HEK293 (cell line): ENCODE data around the gene SFN.
A peak's percentile ranks its signal among the peaks of the same experiment; 100 is the strongest.

Experiments used
- GFI1B ChIP-seq: fragments of 450-650 bp; formaldehyde crosslinking; IDR thresholded peaks from 2 replicates; pipeline ENCODE4 v1.5.1; 2016; ENCODE audit warnings: missing biosample characterization, missing genetic modification characterization
- GLI4 ChIP-seq: fragments of 450-650 bp; formaldehyde crosslinking; IDR thresholded peaks from 2 replicates; pipeline ENCODE4 v1.5.1; 2016; ENCODE audit warnings: missing biosample characterization, missing genetic modification characterization
- GLIS2 ChIP-seq: fragments of 450-650 bp; formaldehyde crosslinking; IDR thresholded peaks from 2 replicates; pipeline ENCODE4 v1.5.1; 2016; ENCODE audit warnings: missing biosample characterization, missing genetic modification characterization
- PATZ1 ChIP-seq: fragments of 450-650 bp; formaldehyde crosslinking; IDR thresholded peaks from 2 replicates; pipeline ENCODE4 v1.5.1; 2016; ENCODE audit warnings: missing biosample characterization, missing genetic modification characterization
- TCF7L2 ChIP-seq: IDR thresholded peaks from 2 replicates; pipeline ENCODE4 v1.6.1; 2011; ENCODE audit warnings: low read depth, mild to moderate bottlenecking, inconsistent platforms, low read length, moderate library complexity, borderline replicate concordance
- ZBTB8A ChIP-seq: fragments of 450-650 bp; formaldehyde crosslinking; IDR thresholded peaks from 2 replicates; pipeline ENCODE4 v1.5.1; 2016; ENCODE audit warnings: missing biosample characterization, missing genetic modification characterization
- ZFP37 ChIP-seq: fragments of 450-650 bp; formaldehyde crosslinking; IDR thresholded peaks from 2 replicates; pipeline ENCODE4 v1.5.1; 2016; ENCODE audit warnings: missing biosample characterization, missing genetic modification characterization
- ZNF114 ChIP-seq: fragments of 450-650 bp; formaldehyde crosslinking; IDR thresholded peaks from 2 replicates; pipeline ENCODE4 v1.5.0; 2017; ENCODE audit warnings: missing biosample characterization, missing genetic modification characterization
- ZNF133 ChIP-seq: fragments of 450-650 bp; formaldehyde crosslinking; IDR thresholded peaks from 2 replicates; pipeline ENCODE4 v1.5.1; 2016; ENCODE audit warnings: missing biosample characterization, missing genetic modification characterization
- ZNF16 ChIP-seq: fragments of 450-650 bp; formaldehyde crosslinking; IDR thresholded peaks from 2 replicates; pipeline ENCODE4 v1.5.1; 2016; ENCODE audit warnings: low read depth, missing biosample characterization, missing genetic modification characterization
- ZNF169 ChIP-seq: fragments of 450-650 bp; formaldehyde crosslinking; IDR thresholded peaks from 2 replicates; pipeline ENCODE4 v1.5.1; 2016; ENCODE audit warnings: missing biosample characterization, missing genetic modification characterization
- ZNF175 ChIP-seq: fragments of 450-650 bp; formaldehyde crosslinking; IDR thresholded peaks from 2 replicates; pipeline ENCODE4 v1.5.1; 2016; ENCODE audit warnings: missing biosample characterization, missing genetic modification characterization
- ZNF202 ChIP-seq: fragments of 450-650 bp; formaldehyde crosslinking; IDR thresholded peaks from 2 replicates; pipeline ENCODE4 v1.5.1; 2016; ENCODE audit warnings: missing biosample characterization, missing genetic modification characterization, borderline replicate concordance
- ZNF223 ChIP-seq: fragments of 450-650 bp; formaldehyde crosslinking; IDR thresholded peaks from 2 replicates; pipeline ENCODE4 v1.5.1; 2016; ENCODE audit warnings: missing biosample characterization, missing genetic modification characterization
- ZNF24 ChIP-seq: fragments of 450-650 bp; formaldehyde crosslinking; IDR thresholded peaks from 2 replicates; pipeline ENCODE4 v1.5.1; 2016; ENCODE audit warnings: missing biosample characterization, missing genetic modification characterization
- ZNF302 ChIP-seq: fragments of 450-650 bp; formaldehyde crosslinking; IDR thresholded peaks from 2 replicates; pipeline ENCODE4 v1.5.1; 2016; ENCODE audit warnings: missing biosample characterization, missing genetic modification characterization, low read depth
- ZNF354C ChIP-seq: fragments of 450-650 bp; formaldehyde crosslinking; IDR thresholded peaks from 2 replicates; pipeline ENCODE4 v1.5.1; 2016; ENCODE audit warnings: missing biosample characterization, missing genetic modification characterization, low read depth, borderline replicate concordance
- ZNF366 ChIP-seq: fragments of 450-650 bp; formaldehyde crosslinking; conservative IDR thresholded peaks from 2 replicates; pipeline ENCODE4 v1.5.1; 2016; ENCODE audit warnings: missing biosample characterization, missing genetic modification characterization
- ZNF416 ChIP-seq: fragments of 450-650 bp; formaldehyde crosslinking; IDR thresholded peaks from 2 replicates; pipeline ENCODE4 v1.5.1; 2016; ENCODE audit warnings: missing biosample characterization, missing genetic modification characterization
- ZNF473 ChIP-seq: fragments of 450-650 bp; formaldehyde crosslinking; IDR thresholded peaks from 2 replicates; pipeline ENCODE4 v1.5.1; 2017; ENCODE audit warnings: missing biosample characterization, missing genetic modification characterization
- ZNF626 ChIP-seq: fragments of 450-650 bp; sonication (Bioruptor Pico); formaldehyde crosslinking; IDR thresholded peaks from 2 replicates; pipeline ENCODE4 v1.5.1; 2018; ENCODE audit warnings: missing biosample characterization, missing genetic modification characterization, inconsistent platforms
- ZNF776 ChIP-seq: fragments of 450-650 bp; formaldehyde crosslinking; IDR thresholded peaks from 2 replicates; pipeline ENCODE4 v1.5.0; 2017; ENCODE audit warnings: missing biosample characterization, missing genetic modification characterization, borderline replicate concordance
- ZNF791 ChIP-seq: fragments of 450-650 bp; formaldehyde crosslinking; IDR thresholded peaks from 2 replicates; pipeline ENCODE4 v1.5.1; 2016; ENCODE audit warnings: missing biosample characterization, missing genetic modification characterization
- ZNF830 ChIP-seq: fragments of 450-650 bp; IDR thresholded peaks from 2 replicates; pipeline ENCODE4 v1.5.0; 2018; ENCODE audit warnings: missing biosample characterization, missing genetic modification characterization, low read depth, mild to moderate bottlenecking, moderate library complexity
- TF ChIP-seq, protein P1 (sequence below): fragments of 450-650 bp; formaldehyde crosslinking; IDR thresholded peaks from 2 replicates; pipeline ENCODE4 v1.5.1; 2017; ENCODE audit warnings: missing biosample characterization, missing genetic modification characterization
- TF ChIP-seq, protein P2 (sequence below): fragments of 450-650 bp; formaldehyde crosslinking; conservative IDR thresholded peaks from 2 replicates; pipeline ENCODE4 v1.5.1; 2016; ENCODE audit warnings: low read depth, missing biosample characterization, missing genetic modification characterization
- TF ChIP-seq, protein P3 (sequence below): sonication (generic); formaldehyde crosslinking; IDR thresholded peaks from 2 replicates; pipeline ENCODE4 v1.8.1; 2022; ENCODE audit warnings: mild to moderate bottlenecking, moderate library complexity, missing genetic modification reagents
- TF ChIP-seq, protein P4 (sequence below): fragments of 450-650 bp; formaldehyde crosslinking; IDR thresholded peaks from 2 replicates; pipeline ENCODE4 v1.5.1; 2016; ENCODE audit warnings: missing biosample characterization, missing genetic modification characterization, borderline replicate concordance
- TF ChIP-seq, protein P5 (sequence below): fragments of 450-650 bp; formaldehyde crosslinking; IDR thresholded peaks from 2 replicates; pipeline ENCODE4 v1.5.1; 2016; ENCODE audit warnings: missing biosample characterization, missing genetic modification characterization

Gene SFN

DNA sequence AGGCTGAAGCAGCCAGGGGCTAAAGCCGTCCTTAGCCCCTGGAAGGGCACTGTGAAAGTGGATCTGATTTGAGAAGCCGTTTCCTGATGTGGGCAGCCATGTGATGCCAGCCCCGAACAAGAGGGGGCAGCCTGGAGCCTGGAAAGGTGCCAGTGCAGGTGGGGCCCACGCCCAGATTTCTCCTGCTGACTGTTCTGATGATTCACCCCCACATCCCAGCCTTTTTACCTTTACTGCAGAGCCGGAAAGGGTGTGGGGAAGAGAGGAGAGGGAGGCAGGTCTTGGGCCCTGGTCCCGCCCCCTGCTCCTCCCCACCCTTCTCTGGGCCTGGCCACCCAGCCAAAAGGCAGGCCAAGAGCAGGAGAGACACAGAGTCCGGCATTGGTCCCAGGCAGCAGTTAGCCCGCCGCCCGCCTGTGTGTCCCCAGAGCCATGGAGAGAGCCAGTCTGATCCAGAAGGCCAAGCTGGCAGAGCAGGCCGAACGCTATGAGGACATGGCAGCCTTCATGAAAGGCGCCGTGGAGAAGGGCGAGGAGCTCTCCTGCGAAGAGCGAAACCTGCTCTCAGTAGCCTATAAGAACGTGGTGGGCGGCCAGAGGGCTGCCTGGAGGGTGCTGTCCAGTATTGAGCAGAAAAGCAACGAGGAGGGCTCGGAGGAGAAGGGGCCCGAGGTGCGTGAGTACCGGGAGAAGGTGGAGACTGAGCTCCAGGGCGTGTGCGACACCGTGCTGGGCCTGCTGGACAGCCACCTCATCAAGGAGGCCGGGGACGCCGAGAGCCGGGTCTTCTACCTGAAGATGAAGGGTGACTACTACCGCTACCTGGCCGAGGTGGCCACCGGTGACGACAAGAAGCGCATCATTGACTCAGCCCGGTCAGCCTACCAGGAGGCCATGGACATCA lies at the start of gene SFN (continued):
- TF ChIP-seq ZNF473 (no peak), ZNF830 (no peak), ZNF175 (no peak), ZNF302 (no peak), ZNF776 (tag by site-specific recombination) (no peak), GLIS2 (peak; percentile 53; the same call in 1 of the 2 replicates), ZNF169 (tag by site-specific recombination) (no peak), ZNF223 (tag by site-specific recombination) (no peak), ZBTB8A (peak; percentile 58), ZNF354C (tag by site-specific recombination) (no peak), PATZ1 (tag by site-specific recombination) (peak; percentile 73), ZNF791 (tag by site-specific recombination) (no peak), ZNF114 (tag by site-specific recombination) (no peak), ZNF626 (tag by site-specific recombination) (no peak), ZNF416 (tag by site-specific recombination) (no peak), ZFP37 (no peak), ZNF366 (tag by site-specific recombination) (peak; percentile 87), GLI4 (tag by site-specific recombination) (no peak), ZNF16 (tag by site-specific recombination) (no peak), ZNF133 (tag by site-specific recombination) (no peak), ZNF202 (no peak), TCF7L2 (no peak), GFI1B (peak; percentile 62; the same call in 1 of the 2 replicates), ZNF24 (tag by site-specific recombination) (no peak)
- TF ChIP-seq, protein P1, sequence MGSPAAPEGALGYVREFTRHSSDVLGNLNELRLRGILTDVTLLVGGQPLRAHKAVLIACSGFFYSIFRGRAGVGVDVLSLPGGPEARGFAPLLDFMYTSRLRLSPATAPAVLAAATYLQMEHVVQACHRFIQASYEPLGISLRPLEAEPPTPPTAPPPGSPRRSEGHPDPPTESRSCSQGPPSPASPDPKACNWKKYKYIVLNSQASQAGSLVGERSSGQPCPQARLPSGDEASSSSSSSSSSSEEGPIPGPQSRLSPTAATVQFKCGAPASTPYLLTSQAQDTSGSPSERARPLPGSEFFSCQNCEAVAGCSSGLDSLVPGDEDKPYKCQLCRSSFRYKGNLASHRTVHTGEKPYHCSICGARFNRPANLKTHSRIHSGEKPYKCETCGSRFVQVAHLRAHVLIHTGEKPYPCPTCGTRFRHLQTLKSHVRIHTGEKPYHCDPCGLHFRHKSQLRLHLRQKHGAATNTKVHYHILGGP (tag by site-specific recombination), result no peak
- TF ChIP-seq, protein P2, sequence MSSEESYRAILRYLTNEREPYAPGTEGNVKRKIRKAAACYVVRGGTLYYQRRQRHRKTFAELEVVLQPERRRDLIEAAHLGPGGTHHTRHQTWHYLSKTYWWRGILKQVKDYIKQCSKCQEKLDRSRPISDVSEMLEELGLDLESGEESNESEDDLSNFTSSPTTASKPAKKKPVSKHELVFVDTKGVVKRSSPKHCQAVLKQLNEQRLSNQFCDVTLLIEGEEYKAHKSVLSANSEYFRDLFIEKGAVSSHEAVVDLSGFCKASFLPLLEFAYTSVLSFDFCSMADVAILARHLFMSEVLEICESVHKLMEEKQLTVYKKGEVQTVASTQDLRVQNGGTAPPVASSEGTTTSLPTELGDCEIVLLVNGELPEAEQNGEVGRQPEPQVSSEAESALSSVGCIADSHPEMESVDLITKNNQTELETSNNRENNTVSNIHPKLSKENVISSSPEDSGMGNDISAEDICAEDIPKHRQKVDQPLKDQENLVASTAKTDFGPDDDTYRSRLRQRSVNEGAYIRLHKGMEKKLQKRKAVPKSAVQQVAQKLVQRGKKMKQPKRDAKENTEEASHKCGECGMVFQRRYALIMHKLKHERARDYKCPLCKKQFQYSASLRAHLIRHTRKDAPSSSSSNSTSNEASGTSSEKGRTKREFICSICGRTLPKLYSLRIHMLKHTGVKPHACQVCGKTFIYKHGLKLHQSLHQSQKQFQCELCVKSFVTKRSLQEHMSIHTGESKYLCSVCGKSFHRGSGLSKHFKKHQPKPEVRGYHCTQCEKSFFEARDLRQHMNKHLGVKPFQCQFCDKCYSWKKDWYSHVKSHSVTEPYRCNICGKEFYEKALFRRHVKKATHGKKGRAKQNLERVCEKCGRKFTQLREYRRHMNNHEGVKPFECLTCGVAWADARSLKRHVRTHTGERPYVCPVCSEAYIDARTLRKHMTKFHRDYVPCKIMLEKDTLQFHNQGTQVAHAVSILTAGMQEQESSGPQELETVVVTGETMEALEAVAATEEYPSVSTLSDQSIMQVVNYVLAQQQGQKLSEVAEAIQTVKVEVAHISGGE, result no peak
- TF ChIP-seq, protein P3, sequence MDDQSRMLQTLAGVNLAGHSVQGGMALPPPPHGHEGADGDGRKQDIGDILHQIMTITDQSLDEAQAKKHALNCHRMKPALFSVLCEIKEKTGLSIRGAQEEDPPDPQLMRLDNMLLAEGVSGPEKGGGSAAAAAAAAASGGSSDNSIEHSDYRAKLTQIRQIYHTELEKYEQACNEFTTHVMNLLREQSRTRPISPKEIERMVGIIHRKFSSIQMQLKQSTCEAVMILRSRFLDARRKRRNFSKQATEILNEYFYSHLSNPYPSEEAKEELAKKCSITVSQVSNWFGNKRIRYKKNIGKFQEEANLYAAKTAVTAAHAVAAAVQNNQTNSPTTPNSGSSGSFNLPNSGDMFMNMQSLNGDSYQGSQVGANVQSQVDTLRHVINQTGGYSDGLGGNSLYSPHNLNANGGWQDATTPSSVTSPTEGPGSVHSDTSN, result no peak
- TF ChIP-seq, protein P4, sequence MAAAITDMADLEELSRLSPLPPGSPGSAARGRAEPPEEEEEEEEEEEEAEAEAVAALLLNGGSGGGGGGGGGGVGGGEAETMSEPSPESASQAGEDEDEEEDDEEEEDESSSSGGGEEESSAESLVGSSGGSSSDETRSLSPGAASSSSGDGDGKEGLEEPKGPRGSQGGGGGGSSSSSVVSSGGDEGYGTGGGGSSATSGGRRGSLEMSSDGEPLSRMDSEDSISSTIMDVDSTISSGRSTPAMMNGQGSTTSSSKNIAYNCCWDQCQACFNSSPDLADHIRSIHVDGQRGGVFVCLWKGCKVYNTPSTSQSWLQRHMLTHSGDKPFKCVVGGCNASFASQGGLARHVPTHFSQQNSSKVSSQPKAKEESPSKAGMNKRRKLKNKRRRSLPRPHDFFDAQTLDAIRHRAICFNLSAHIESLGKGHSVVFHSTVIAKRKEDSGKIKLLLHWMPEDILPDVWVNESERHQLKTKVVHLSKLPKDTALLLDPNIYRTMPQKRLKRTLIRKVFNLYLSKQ (tag by site-specific recombination), result no peak
- TF ChIP-seq, protein P5, sequence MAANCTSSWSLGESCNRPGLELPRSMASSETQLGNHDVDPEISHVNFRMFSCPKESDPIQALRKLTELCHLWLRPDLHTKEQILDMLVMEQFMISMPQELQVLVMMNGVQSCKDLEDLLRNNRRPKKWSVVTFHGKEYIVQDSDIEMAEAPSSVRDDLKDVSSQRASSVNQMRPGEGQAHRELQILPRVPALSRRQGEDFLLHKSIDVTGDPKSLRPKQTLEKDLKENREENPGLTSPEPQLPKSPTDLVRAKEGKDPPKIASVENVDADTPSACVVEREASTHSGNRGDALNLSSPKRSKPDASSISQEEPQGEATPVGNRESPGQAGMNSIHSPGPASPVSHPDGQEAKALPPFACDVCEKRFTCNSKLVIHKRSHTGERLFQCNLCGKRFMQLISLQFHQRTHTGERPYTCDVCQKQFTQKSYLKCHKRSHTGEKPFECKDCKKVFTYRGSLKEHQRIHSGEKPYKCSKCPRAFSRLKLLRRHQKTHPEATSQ (tag by site-specific recombination), result no peak
